H1 (cell line): ENCODE data around the gene MRPL20. TPM values are rescaled to one million over a fixed set of nuclear protein-coding genes. Genes with fewer than 3 reads are reported as not detected.

Experiments
- BACH1 ChIP-seq: IDR thresholded peaks from 2 replicates; pipeline ENCODE4 v1.6.1; 2012; ENCODE audit warnings: low read length, improper control_type of control experiment
- CHD7 ChIP-seq: fragments of 300-600 bp; sonication (generic); IDR thresholded peaks from 2 replicates; pipeline ENCODE4 v1.7.1; 2012; ENCODE audit warnings: low read length, moderate library complexity, mild to moderate bottlenecking, inconsistent platforms; ENCODE audit not compliant: insufficient replicate concordance
- MAFK ChIP-seq: IDR thresholded peaks from 2 replicates; pipeline ENCODE4 v1.6.1; 2012; ENCODE audit warnings: low read depth, mild to moderate bottlenecking, improper control_type of control experiment, low read length
- NRF1 ChIP-seq: IDR thresholded peaks from 2 replicates; pipeline ENCODE4 v1.6.1; 2011; ENCODE audit warnings: mild to moderate bottlenecking, low read depth, low read length, improper control_type of control experiment
- PHF8 ChIP-seq: fragments of 200-600 bp; sonication (generic); conservative IDR thresholded peaks from 2 replicates; pipeline ENCODE4 v1.7.1; 2012; ENCODE audit warnings: low read depth, mild to moderate bottlenecking, inconsistent platforms, low read length, moderate library complexity
- RFX5 ChIP-seq: IDR thresholded peaks from 2 replicates; pipeline ENCODE4 v1.6.1; 2011; ENCODE audit warnings: low read depth, low read length, improper control_type of control experiment, borderline replicate concordance
- SIN3A ChIP-seq, 2 experiments: IDR thresholded peaks in 1 of 2; conservative IDR thresholded peaks in 1 of 2; 2 replicates each; pipeline ENCODE4 v1.6.1; 2011 to 2012; ENCODE audit warnings: low read length in 2 of 2, improper control_type of control experiment in 1 of 2, low read depth in 1 of 2, mild to moderate bottlenecking in 1 of 2
- USF2 ChIP-seq: IDR thresholded peaks from 2 replicates; pipeline ENCODE4 v1.6.1; 2011; ENCODE audit warnings: low read length, improper control_type of control experiment
- polyA plus RNA-seq, 7 experiments: library from polyadenylated mRNA; depleted of rRNA in 3 of 7; stranded (reverse) in 5 of 7; unstranded in 2 of 7; fragments of >200 nt in 5 of 7; fragments of 200-250 nt in 2 of 7; gene quantifications; 1 replicate in 5 of 7; 2 replicates in 1 of 7; 4 replicates in 1 of 7; pipeline versions ENCODE4 v1.2.1 to v1.2.3, GENCODE V29; 2011 to 2013; ENCODE audit warnings: missing spikeins in 2 of 7, mixed read lengths in 2 of 7
- total RNA-seq: library from RNA; stranded (reverse); fragmentation: NEBNext Ultra II Directional; extraction: Animal tissue kit (Norgen Biotek cat#: 25700); gene quantifications from 2 replicates; pipeline ENCODE4 v1.2.1, GENCODE V29; 2021

MRPL20 gene
- total and polyA plus RNA-seq, 2 of the 8 experiments (the other 6 are each of a cell fraction or from before 2014, with no cell fraction given): 126 to 151 TPM

DNA sequence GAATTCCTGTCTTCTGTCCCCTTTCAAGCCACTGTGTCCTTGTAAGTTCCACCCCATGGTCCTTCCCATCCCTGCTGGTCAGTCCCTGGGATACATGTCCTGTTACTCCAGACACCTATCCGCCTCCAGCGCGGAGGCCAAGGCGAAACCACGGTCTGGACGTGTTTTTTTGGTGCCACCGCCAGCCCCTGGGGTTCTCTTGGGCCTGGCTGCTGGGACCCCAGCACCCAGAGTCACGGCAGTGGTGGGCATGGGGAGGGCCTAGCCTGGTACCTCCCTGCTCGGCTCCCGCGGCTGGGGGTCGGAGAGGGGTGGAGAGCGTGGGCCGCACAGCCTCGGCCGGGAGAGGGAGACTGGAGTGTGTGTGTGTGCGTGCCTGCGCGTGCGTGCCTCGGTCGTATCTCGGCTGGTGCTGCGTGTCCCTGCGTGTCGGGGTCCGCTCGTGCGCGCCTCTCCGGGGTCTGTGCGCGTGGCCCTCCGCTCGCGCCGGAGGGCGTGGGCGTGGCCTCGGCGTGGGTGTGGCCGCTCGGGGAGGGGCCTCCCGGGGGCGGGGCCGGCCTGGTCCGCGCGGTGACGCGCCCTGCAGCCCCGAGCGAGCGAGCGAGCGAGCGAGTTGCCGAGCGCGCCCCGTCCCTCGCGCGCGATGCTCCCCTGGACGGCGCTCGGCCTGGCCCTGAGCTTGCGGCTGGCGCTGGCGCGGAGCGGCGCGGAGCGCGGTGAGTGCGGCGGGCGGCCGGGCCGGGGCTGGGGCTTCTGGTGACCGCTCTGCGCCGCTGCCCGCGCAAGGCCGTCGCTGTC lies 28.2 kb upstream of the MRPL20 start, which contains the start of gene VWA1 (continued):
- TF ChIP-seq PHF8: no peak
- TF ChIP-seq RFX5: no peak
- peak; percentile 82 for TF ChIP-seq BACH1
- no peak for TF ChIP-seq CHD7
- TF ChIP-seq NRF1: no peak
- no peak for TF ChIP-seq MAFK
- no peak for TF ChIP-seq USF2
- 0 out of 4 replicates have a peak, but pooled peaks of 1 of the 2 experiments have one; percentile 46 for TF ChIP-seq SIN3A (conservative IDR thresholded peaks at IDR 0.05 in 1 of 2, IDR thresholded peaks at IDR 0.05 in 1 of 2; ENCODE audit: low read depth in 1 of 2, low read length in 2 of 2)
